Measurements from ENCODE around the gene CKAP5.

Gene CKAP5

DNA sequence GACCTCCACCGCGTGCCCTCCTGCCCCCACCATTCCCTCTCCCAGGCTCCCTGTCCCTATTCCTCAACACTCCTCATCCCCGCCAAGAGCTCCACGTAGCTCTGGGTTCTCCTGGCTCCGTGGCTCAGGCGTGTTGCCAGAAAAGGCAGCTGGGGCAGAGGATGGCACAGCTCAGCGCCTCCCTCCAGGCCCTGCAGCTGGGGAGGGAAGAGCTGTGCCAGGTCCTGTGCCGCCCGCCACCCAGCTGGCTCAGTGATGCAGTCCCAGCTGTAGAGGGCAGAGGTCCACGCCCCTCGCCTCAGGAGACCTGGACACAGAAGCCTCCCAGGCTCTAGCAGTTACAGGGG, 149.9 kb downstream of the CKAP5 start:
- DNase-seq = no peak

DNA sequence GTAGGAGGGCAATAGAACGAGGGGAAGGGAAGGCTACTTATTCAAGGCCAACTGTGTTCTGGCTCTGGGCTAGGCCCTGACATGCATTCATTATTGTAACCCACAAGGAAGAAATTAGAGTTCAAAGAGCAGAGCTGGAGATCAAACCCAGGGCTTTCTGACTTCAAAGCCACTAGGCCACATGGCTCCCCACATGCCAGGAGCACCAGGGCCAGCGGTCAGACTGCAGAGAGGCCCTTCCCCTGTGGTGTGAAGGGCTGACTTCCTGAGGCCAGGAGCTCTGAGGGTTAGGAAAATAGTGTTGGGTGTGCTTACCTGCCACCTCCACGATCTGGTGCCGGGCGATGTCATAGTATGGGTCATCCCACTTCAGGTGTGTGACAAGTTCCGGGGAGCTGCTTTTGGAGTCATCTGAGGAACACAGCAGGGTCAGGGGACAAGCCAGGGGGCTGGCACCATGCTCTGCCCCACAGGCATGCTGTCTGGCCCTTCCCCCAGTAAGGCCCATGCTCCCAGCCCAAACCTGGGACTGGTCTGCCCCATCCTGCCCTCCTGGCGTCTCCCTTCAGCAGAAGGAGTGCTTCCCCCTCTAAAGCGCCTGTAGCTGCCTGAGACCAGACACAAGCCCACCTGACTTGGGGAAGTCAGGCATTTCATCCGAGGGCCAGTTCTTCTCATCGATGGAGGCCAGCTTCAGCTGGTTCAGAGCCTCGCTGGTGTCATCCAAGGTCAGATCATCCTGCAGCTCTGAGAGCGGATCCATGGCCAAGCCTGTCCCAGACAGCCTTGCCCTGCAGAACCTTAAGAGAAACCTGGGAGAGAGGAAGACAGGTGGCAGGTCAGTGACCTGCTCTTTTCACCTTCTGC, 150.5 kb downstream of the CKAP5 start:
- DNase-seq = no peak

DNA sequence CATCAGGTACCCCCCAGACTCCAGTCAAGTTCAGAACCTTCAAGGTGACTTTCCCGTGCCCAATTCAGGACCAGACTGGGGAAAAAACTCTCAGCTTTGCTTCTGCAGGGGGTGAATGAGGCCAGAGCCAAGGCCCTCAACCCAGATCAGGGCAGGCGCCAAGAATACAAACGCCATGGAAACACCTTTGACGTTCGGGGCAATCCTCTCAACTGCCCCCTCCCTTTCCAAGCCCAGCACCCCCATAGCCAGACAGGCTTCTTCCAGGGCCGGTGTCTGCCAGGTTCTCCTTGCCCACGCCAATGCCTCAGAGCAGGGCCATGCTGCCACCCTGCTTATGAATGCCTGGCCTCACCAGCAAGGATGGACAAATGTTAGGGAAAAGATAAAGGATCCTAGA, 151.5 kb downstream of the CKAP5 start:
- DNase-seq = no peak

DNA sequence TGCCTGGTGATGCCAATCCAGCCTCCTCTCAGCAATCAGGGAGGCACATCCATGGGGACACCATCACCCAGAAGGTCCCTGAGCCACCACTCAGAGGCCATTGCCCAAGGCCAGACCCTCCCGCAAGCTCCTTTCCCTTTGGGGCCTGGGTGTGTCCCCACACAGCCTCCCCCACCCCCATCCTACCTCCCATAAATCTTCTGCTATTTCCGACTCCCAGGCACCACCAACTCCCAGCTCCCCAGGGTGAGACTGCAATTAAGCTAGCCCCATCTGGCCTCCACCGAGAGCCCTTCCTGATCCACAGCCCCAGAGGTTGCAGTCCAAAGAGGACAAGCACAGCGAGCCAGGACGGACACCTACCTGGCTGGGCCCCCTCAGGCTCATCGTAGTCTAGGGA, 152.0 kb downstream of the CKAP5 start:
- no peak for DNase-seq

DNA sequence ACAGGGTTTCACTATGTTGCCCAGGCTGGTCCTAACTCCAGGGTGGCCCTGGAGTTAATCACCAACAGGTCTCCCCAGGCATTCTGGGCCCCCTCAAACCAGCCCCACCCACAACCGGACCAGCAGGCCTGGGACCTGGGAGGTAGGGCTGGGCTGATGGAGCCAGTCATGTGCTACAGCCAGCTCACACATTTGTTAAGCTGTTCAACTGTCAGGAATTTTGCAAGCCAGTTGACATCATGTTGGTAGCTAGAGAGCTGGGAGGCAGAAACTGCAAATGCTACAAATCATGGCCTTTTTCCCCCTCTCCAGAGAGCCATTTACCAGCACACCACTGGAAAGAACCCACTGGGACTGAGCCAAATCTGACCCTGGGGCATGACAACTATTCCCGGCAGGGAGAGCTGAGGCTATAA, 152.5 kb downstream of the CKAP5 start:
- DNase-seq = no peak

All from inflammatory macrophage treated with lipopolysaccharide for 1 hour (primary cell).